HEK293 (cell line): ENCODE results near the gene DNAJB6.

Source experiments
- CTCF ChIA-PET: fragments of 350-600 bp; formaldehyde crosslinking; extraction: SDS; loops from one replicate; lab custom pipeline; 2021; ENCODE audit warnings: antibody characterized with exemption; lab: Yijun Ruan, JAX
- POLR2A ChIA-PET: fragments of 300-600 bp; formaldehyde crosslinking; extraction: SDS; loops from one replicate; lab custom pipeline; 2020; ENCODE audit warnings: antibody characterized with exemption, inconsistent platforms; lab: Yijun Ruan, JAX
- H3K27ac ChIP-seq: fragments of 200-500 bp; sonication (Bioruptor generic); 2 replicates; pipeline ENCODE4 v1.5.1; 2014; ENCODE audit warnings: low read depth, low read length, control low read depth, inconsistent platforms; ENCODE audit errors: extremely low read depth
- H3K36me3 ChIP-seq, 2 experiments: fragments of 200-500 bp in 1 of 2; sonication (Bioruptor generic) in 1 of 2; 1 replicate in 1 of 2; 2 replicates in 1 of 2; pipeline ENCODE4 v1.5.1; 2014 to 2017; ENCODE audit warnings: inconsistent platforms in 2 of 2, low read length in 2 of 2; ENCODE audit not compliant: control insufficient read depth in 2 of 2, insufficient read depth in 1 of 2
- H3K4me1 ChIP-seq: fragments of 200-500 bp; sonication (Bioruptor generic); 2 replicates; pipeline ENCODE4 v1.5.1; 2014; ENCODE audit warnings: mild to moderate bottlenecking, low read length, inconsistent platforms; ENCODE audit not compliant: control insufficient read depth, insufficient read depth
- H3K4me3 ChIP-seq: 2 replicates; pipeline ENCODE4 v1.5.1; 2011; ENCODE audit warnings: low read depth, mild to moderate bottlenecking, control low read depth, low read length, moderate library complexity
- H3K9me3 ChIP-seq: fragments of 200-500 bp; sonication (Bioruptor generic); 2 replicates; pipeline ENCODE4 v1.5.1; 2014; ENCODE audit warnings: low read depth, low read length, inconsistent platforms; ENCODE audit not compliant: control insufficient read depth, insufficient read depth
- EGR2 ChIP-seq: fragments of 450-650 bp; formaldehyde crosslinking; IDR thresholded peaks from 2 replicates; pipeline ENCODE4 v1.5.1; 2016; ENCODE audit warnings: low read depth, missing biosample characterization, missing genetic modification characterization
- GLI4 ChIP-seq: fragments of 450-650 bp; formaldehyde crosslinking; IDR thresholded peaks from 2 replicates; pipeline ENCODE4 v1.5.1; 2016; ENCODE audit warnings: missing biosample characterization, missing genetic modification characterization
- GLIS2 ChIP-seq: fragments of 450-650 bp; formaldehyde crosslinking; IDR thresholded peaks from 2 replicates; pipeline ENCODE4 v1.5.1; 2016; ENCODE audit warnings: missing biosample characterization, missing genetic modification characterization
- IKZF3 ChIP-seq: fragments of 450-650 bp; IDR thresholded peaks from 2 replicates; pipeline ENCODE4 v1.5.0; 2018; ENCODE audit warnings: missing biosample characterization, mild to moderate bottlenecking, missing genetic modification characterization, moderate library complexity
- SP3 ChIP-seq: fragments of 450-650 bp; formaldehyde crosslinking; IDR thresholded peaks from 2 replicates; pipeline ENCODE4 v1.5.1; 2016; ENCODE audit warnings: missing biosample characterization, missing genetic modification characterization
- TCF7L2 ChIP-seq: IDR thresholded peaks from 2 replicates; pipeline ENCODE4 v1.6.1; 2011; ENCODE audit warnings: low read depth, mild to moderate bottlenecking, inconsistent platforms, low read length, moderate library complexity, borderline replicate concordance
- ZBTB20 ChIP-seq: fragments of 450-650 bp; formaldehyde crosslinking; IDR thresholded peaks from 2 replicates; pipeline ENCODE4 v1.5.1; 2016; ENCODE audit warnings: missing biosample characterization, missing genetic modification characterization
- ZNF121 ChIP-seq: fragments of 450-650 bp; formaldehyde crosslinking; IDR thresholded peaks from 2 replicates; pipeline ENCODE4 v1.5.1; 2016; ENCODE audit warnings: missing biosample characterization, missing genetic modification characterization
- ZNF155 ChIP-seq: fragments of 450-650 bp; formaldehyde crosslinking; IDR thresholded peaks from 2 replicates; pipeline ENCODE4 v1.5.1; 2016; ENCODE audit warnings: missing biosample characterization, missing genetic modification characterization
- ZNF16 ChIP-seq: fragments of 450-650 bp; formaldehyde crosslinking; IDR thresholded peaks from 2 replicates; pipeline ENCODE4 v1.5.1; 2016; ENCODE audit warnings: low read depth, missing biosample characterization, missing genetic modification characterization
- ZNF169 ChIP-seq: fragments of 450-650 bp; formaldehyde crosslinking; IDR thresholded peaks from 2 replicates; pipeline ENCODE4 v1.5.1; 2016; ENCODE audit warnings: missing biosample characterization, missing genetic modification characterization
- ZNF175 ChIP-seq: fragments of 450-650 bp; formaldehyde crosslinking; IDR thresholded peaks from 2 replicates; pipeline ENCODE4 v1.5.1; 2016; ENCODE audit warnings: missing biosample characterization, missing genetic modification characterization
- ZNF311 ChIP-seq: fragments of 450-650 bp; formaldehyde crosslinking; IDR thresholded peaks from 2 replicates; pipeline ENCODE4 v1.5.1; 2017; ENCODE audit warnings: missing biosample characterization, missing genetic modification characterization, borderline replicate concordance
- ZNF354C ChIP-seq: fragments of 450-650 bp; formaldehyde crosslinking; IDR thresholded peaks from 2 replicates; pipeline ENCODE4 v1.5.1; 2016; ENCODE audit warnings: missing biosample characterization, missing genetic modification characterization, low read depth, borderline replicate concordance
- ZNF560 ChIP-seq: fragments of 450-650 bp; formaldehyde crosslinking; IDR thresholded peaks from 2 replicates; pipeline ENCODE4 v1.5.1; 2017; ENCODE audit warnings: missing biosample characterization, missing genetic modification characterization, borderline replicate concordance
- ZNF660 ChIP-seq: fragments of 450-650 bp; IDR thresholded peaks from 2 replicates; pipeline ENCODE4 v1.5.1; 2018; ENCODE audit warnings: missing biosample characterization, mild to moderate bottlenecking, missing genetic modification characterization
- ZNF664 ChIP-seq: fragments of 450-650 bp; formaldehyde crosslinking; IDR thresholded peaks from 2 replicates; pipeline ENCODE4 v1.5.1; 2016; ENCODE audit warnings: missing biosample characterization, missing genetic modification characterization
- ZNF677 ChIP-seq: fragments of 450-650 bp; IDR thresholded peaks from 2 replicates; pipeline ENCODE4 v1.5.0; 2018; ENCODE audit warnings: missing biosample characterization, mild to moderate bottlenecking, missing genetic modification characterization, moderate library complexity
- TF ChIP-seq, protein P1 (sequence below): fragments of 450-650 bp; formaldehyde crosslinking; IDR thresholded peaks from 2 replicates; pipeline ENCODE4 v1.5.1; 2016; ENCODE audit warnings: missing biosample characterization, missing genetic modification characterization
- TF ChIP-seq, protein P2 (sequence below): fragments of 450-650 bp; formaldehyde crosslinking; IDR thresholded peaks from 2 replicates; pipeline ENCODE4 v1.5.1; 2016; ENCODE audit warnings: missing biosample characterization, missing genetic modification characterization
- TF ChIP-seq, protein P3 (sequence below): fragments of 450-650 bp; formaldehyde crosslinking; conservative IDR thresholded peaks from 2 replicates; pipeline ENCODE4 v1.5.1; 2016; ENCODE audit warnings: low read depth, missing biosample characterization, missing genetic modification characterization

The DNAJB6 gene

DNA sequence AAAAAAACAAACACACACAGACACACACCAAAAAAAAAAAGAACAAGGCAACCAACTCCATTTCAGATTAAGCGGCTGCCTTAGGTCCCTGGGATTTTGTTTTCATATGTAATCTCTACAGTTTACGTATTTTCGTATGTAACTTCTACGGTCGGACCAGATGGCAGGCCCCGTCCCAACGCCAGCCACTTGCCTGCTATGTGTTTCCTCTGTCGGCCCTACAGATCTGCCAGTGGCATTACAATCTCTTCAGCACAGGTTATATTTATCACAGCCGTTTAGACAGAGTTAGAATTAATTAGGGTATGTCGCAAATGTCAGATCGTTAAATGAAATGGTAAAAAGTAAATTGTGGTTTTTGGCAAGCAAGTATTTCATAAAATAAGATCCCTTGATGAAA is 99.3 kb downstream of the DNAJB6 start:
- ChIA-PET POLR2A (no interaction called here), CTCF (interaction anchor here (0.6 kb wide), 2 partner anchors 18 to 917 kb away, joined by 3 to 6 read pairs; no protein-coding TSS in a partner anchor)
- Histone ChIP-seq H3K27ac (no peak overlapping the region), H3K36me3 (no peaks in the 10 kb centered on the region), H3K4me3 (no peak overlapping the region), H3K9me3 (no peaks in the 10 kb centered on the region), H3K4me1 (no peaks in the 10 kb centered on the region)
- TF ChIP-seq ZNF121 (tag by site-specific recombination) (no peak), ZNF677 (no peak)

DNA sequence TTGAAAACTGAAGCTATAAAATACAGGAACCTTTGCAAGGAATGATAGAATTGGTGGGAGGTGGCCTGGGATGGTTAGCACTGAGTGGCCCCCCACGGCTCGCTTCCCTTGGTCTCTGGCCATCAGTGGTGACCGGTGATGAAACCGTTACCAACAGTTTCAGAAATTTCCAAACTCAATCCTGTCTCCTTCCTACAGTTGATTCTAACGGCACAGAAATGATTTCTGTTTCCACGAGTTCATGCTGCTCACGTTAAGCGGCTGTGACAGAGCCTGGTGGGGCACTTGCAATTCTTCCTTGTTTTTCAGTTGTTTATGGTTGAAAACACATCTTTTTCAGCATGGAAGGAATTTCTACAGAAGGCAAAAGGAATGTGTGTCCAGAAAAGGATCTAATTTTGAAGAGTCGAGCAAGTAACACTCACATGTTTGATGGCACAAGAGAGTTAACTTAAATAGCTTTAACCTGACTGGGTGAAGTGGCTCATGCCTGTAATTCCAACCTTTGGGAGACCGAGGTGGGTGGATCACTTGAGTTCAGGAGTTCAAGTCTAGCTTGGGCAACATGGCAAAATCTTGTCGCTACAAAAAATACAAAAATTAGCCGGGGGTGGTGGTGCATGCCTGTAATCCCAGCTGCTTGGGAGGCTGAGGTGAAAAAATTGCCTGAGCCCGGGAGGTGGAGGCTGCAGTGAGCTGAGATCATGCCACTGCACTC is 100.1 kb downstream of the DNAJB6 start:
- Histone ChIP-seq H3K36me3 (no peaks in the 10 kb centered on the region), H3K4me3 (no peak overlapping the region), H3K9me3 (no peaks in the 10 kb centered on the region), H3K4me1 (no peaks in the 10 kb centered on the region), H3K27ac (no peak overlapping the region)
- ChIA-PET POLR2A (no interaction called here), CTCF (interaction anchor here (0.6 kb wide), 1 partner anchor 917 kb away, joined by 6 read pairs; no protein-coding TSS in a partner anchor)
- TF ChIP-seq GLI4 (tag by site-specific recombination), result no peak
- TF ChIP-seq GLIS2, result no peak
- TF ChIP-seq ZNF155 (tag by site-specific recombination), result no peak
- no peak for TF ChIP-seq TCF7L2
- TF ChIP-seq ZNF354C, result no peak
- TF ChIP-seq ZBTB20 (tag by site-specific recombination), result no peak
- no peak for TF ChIP-seq ZNF169 (tag by site-specific recombination)
- no peak for TF ChIP-seq EGR2
- TF ChIP-seq, protein P1, sequence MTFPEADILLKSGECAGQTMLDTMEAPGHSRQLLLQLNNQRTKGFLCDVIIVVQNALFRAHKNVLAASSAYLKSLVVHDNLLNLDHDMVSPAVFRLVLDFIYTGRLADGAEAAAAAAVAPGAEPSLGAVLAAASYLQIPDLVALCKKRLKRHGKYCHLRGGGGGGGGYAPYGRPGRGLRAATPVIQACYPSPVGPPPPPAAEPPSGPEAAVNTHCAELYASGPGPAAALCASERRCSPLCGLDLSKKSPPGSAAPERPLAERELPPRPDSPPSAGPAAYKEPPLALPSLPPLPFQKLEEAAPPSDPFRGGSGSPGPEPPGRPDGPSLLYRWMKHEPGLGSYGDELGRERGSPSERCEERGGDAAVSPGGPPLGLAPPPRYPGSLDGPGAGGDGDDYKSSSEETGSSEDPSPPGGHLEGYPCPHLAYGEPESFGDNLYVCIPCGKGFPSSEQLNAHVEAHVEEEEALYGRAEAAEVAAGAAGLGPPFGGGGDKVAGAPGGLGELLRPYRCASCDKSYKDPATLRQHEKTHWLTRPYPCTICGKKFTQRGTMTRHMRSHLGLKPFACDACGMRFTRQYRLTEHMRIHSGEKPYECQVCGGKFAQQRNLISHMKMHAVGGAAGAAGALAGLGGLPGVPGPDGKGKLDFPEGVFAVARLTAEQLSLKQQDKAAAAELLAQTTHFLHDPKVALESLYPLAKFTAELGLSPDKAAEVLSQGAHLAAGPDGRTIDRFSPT, result no peak
- no peak for TF ChIP-seq SP3
- no peak for TF ChIP-seq ZNF560 (tag by site-specific recombination)
- TF ChIP-seq, protein P2, sequence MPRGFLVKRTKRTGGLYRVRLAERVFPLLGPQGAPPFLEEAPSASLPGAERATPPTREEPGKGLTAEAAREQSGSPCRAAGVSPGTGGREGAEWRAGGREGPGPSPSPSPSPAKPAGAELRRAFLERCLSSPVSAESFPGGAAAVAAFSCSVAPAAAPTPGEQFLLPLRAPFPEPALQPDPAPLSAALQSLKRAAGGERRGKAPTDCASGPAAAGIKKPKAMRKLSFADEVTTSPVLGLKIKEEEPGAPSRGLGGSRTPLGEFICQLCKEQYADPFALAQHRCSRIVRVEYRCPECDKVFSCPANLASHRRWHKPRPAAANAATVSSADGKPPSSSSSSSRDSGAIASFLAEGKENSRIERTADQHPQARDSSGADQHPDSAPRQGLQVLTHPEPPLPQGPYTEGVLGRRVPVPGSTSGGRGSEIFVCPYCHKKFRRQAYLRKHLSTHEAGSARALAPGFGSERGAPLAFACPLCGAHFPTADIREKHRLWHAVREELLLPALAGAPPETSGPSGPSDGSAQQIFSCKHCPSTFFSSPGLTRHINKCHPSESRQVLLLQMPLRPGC (tag by site-specific recombination), result no peak
- TF ChIP-seq ZNF175 (tag by site-specific recombination), result no peak
- no peak for TF ChIP-seq IKZF3 (tag by site-specific recombination)
- no peak for TF ChIP-seq ZNF311 (tag by site-specific recombination)
- TF ChIP-seq, protein P3, sequence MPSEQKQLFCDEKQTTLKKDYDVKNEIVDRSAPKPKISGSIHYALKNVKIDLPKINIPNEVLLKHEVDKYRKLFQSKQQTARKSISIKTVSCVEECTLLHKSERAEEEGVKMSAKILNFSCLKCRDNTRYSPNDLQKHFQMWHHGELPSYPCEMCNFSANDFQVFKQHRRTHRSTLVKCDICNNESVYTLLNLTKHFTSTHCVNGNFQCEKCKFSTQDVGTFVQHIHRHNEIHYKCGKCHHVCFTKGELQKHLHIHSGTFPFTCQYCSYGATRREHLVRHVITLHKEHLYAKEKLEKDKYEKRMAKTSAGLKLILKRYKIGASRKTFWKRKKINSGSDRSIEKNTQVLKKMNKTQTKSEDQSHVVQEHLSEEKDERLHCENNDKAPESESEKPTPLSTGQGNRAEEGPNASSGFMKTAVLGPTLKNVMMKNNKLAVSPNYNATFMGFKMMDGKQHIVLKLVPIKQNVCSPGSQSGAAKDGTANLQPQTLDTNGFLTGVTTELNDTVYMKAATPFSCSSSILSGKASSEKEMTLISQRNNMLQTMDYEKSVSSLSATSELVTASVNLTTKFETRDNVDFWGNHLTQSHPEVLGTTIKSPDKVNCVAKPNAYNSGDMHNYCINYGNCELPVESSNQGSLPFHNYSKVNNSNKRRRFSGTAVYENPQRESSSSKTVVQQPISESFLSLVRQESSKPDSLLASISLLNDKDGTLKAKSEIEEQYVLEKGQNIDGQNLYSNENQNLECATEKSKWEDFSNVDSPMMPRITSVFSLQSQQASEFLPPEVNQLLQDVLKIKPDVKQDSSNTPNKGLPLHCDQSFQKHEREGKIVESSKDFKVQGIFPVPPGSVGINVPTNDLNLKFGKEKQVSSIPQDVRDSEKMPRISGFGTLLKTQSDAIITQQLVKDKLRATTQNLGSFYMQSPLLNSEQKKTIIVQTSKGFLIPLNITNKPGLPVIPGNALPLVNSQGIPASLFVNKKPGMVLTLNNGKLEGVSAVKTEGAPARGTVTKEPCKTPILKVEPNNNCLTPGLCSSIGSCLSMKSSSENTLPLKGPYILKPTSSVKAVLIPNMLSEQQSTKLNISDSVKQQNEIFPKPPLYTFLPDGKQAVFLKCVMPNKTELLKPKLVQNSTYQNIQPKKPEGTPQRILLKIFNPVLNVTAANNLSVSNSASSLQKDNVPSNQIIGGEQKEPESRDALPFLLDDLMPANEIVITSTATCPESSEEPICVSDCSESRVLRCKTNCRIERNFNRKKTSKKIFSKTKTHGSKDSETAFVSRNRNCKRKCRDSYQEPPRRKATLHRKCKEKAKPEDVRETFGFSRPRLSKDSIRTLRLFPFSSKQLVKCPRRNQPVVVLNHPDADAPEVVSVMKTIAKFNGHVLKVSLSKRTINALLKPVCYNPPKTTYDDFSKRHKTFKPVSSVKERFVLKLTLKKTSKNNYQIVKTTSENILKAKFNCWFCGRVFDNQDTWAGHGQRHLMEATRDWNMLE, result no peak
- TF ChIP-seq ZNF664 (tag by site-specific recombination), result no peak
- no peak for TF ChIP-seq ZNF16 (tag by site-specific recombination)
- no peak for TF ChIP-seq ZNF660 (tag by site-specific recombination)
